ENCODE results near the gene OLFM1.

DNA sequence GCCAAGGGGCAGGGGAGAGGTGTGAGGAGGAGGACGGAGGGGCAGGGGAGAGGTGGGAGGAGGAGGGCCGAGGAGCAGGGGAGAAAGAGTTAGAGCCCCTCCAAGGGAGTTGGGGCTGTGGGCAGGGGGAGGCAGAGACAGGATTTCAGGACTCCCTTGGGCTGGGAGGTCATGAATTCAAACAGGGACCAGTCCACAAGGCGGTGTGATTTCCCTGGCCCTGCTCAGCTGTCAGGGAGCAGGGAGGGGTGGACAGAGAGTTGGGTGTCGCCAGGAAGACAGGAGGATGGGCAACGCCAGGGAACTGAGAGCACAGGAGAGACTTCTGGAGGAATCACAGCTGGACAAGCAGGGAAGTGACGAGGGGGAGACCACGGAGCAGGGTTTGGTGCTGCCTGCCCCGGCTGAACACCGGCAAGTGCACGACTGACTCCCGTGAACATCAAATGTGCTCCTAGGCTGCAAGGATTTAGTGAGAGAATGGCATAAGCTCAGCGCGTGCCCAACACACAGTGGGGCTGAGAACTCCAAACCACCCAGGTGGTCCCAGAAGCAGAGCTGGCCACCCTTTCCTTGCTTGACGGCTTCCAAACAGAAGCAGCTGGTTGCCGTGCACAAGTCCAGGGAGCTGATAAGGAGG, 17.8 kb upstream of the OLFM1 start:
- TF ChIP-seq TCF7L2 (IDR thresholded peaks at IDR 0.05; ENCODE audit: low read depth, low read length) (no peak), POLR2AphosphoS5 (IDR thresholded peaks at IDR 0.05; ENCODE audit: low read depth, low read length) (no peak)

Measured in Panc1 (cell line).